ENCODE measurements around the gene ZNF580. TPM values are rescaled to one million over a fixed set of nuclear protein-coding genes. Genes with fewer than 3 reads are reported as not detected.

Gene ZNF580
- total RNA-seq, 8 experiments from 2014 or later: 7.9 to 25.0 (median 11.1) TPM

GRCh38 chr19:55681131-55682092 is 40.6 kb downstream of the ZNF580 start:
- WGBS, 10 experiments: 60 to 100% (median 92%) methylated on average over 1 to 6 of the region's 9 CpGs; no CpG with 5 or more reads in 2 of the 10 experiments
- in situ Hi-C loops (cut with MboI; ENCODE audit: low pct_unique_long_range_greater_than_20kb in 2 of 9, low sequenced_read_pairs in 9 of 9, unreplicated experiment in 9 of 9): no loop called here

GRCh38 chr19:55683449-55684261 is 42.9 kb downstream of the ZNF580 start:
- in situ Hi-C loops (cut with MboI; ENCODE audit: low pct_unique_long_range_greater_than_20kb in 2 of 9, low sequenced_read_pairs in 9 of 9, unreplicated experiment in 9 of 9): no loop called here
- Histone ChIP-seq H3K4me1 (replicated peaks in 1 of 2) (peaks cover 4 to 7% of the 10 kb centered on the region in 2 donors), H3K27ac (no peak overlapping the region), H3K4me3 (no peak overlapping the region)
- whole genome bisulfite sequencing, 10 experiments: 76 to 100% (median 97%) methylated on average over 4 to 15 of the region's 22 CpGs; no CpG with 5 or more reads in 1 of the 10 experiments
- ATAC-seq (replicated peaks in 6 of 8): no peak

More at GRCh38 chr19:55681131-55682092, 40.6 kb downstream of the ZNF580 start:
- Histone ChIP-seq H3K4me1 (replicated peaks in 1 of 2) (peaks cover 5 to 6% of the 10 kb centered on the region in 2 donors), H3K4me3 (no peak overlapping the region), H3K27ac (no peak overlapping the region)
- no peak for ATAC-seq (replicated peaks in 6 of 8)

- no peak for ATAC-seq (replicated peaks in 6 of 8)
- H3K27ac ChIP-seq: no peak overlapping the region
- H3K4me3 ChIP-seq: no peak overlapping the region
- 70 to 100% (median 94%) methylated on average over 1 to 30 of the region's 60 CpGs; no CpG with 5 or more reads in 5 of the 10 experiments for WGBS, 10 experiments
- H3K4me1 ChIP-seq (replicated peaks in 1 of 2): peaks cover 7 to 8% of the 10 kb centered on the region in 2 donors
- in situ Hi-C loops (cut with MboI; ENCODE audit: low pct_unique_long_range_greater_than_20kb in 2 of 9, low sequenced_read_pairs in 9 of 9, unreplicated experiment in 9 of 9): no loop called here
These were observed 44.3 kb downstream of the ZNF580 start for GRCh38 chr19:55684946-55685681.

DNA sequence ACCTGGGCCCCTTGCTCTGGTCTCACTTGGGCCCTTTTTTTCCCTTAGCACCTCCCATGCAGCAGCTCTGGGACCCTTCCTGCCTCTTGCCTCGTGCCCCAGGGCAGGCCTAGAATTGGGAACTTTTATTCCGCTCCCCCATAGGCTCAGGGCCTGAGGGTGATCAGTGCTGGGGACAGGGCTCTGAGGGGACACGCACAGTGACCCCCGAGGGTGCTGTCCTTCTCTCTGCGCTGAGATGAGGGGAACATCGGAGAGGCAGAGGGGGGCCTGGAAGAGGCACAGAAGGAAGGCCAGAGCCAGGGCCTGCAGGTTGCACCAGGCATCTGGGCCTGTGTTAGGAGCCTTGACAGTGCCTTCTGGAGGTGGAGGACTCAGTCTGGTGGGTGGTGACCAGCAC is 45.0 kb downstream of the ZNF580 start:
- 80 to 100% (median 100%) methylated on average over 1 to 2 of the region's 6 CpGs; no CpG with 5 or more reads in 6 of the 10 experiments for WGBS, 10 experiments
- Histone ChIP-seq H3K27ac (no peak overlapping the region), H3K4me1 (replicated peaks in 1 of 2) (peaks cover 7 to 8% of the 10 kb centered on the region in 2 donors), H3K4me3 (no peak overlapping the region)
- no peak for ATAC-seq (replicated peaks in 6 of 8)
- in situ Hi-C loops (cut with MboI; ENCODE audit: low pct_unique_long_range_greater_than_20kb in 2 of 9, low sequenced_read_pairs in 9 of 9, unreplicated experiment in 9 of 9): no loop called here

GRCh38 chr19:55686311-55687050 is 45.7 kb downstream of the ZNF580 start:
- 80 to 100% (median 97%) methylated on average over 2 to 8 of the region's 29 CpGs; no CpG with 5 or more reads in 3 of the 10 experiments for WGBS, 10 experiments
- in situ Hi-C loops (cut with MboI; ENCODE audit: low pct_unique_long_range_greater_than_20kb in 2 of 9, low sequenced_read_pairs in 9 of 9, unreplicated experiment in 9 of 9): no loop called here
- Histone ChIP-seq H3K4me1 (replicated peaks in 1 of 2) (peaks cover 7 to 8% of the 10 kb centered on the region in 2 donors), H3K27ac (no peak overlapping the region), H3K4me3 (no peak overlapping the region)
- no peak for ATAC-seq (replicated peaks in 6 of 8)

DNA sequence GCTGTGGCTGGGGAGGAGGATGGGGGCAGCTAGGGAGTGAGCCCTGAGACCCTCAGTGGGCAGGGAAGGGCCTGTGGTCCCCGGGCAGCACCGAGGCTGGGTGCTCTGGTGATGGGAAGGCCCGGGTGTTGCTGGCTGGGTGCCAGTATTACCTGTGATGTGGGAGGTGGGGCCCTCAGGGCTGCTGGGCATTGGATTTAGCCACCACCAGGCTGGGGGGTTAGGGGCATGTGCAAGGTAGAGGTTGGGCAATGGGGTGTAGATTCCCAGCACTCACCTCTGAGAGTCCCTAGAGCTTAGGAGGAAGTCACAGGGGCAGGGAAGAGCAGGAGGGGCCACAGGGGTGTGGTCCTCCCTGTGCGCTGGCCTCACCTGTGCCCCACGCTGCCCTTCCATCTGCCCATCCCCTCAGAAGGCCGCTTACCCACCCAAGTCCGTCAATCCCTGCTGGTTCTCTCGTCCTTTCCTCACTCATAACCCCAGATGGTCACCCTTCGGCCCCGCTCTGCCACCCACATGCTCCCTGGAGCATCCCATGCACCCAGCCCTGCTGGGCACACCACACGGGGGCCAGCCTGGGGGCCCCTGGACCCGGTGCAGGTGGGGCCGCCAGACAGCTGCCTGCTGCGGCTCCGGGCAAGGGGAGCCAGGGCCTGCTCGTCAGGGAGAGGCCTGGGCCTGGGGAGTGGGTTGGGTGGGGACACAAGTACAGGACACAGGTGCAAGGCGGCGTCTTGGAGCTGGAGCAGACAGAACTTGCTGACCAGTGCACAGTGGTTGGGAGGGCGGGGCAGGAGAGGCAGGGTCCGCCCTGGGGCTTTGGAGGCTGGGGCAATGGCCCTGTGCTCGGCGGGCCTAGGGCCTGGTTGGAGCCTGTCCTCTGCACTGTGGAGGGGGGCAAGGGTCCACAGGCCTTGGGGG is 46.7 kb downstream of the ZNF580 start:
- Histone ChIP-seq H3K27ac (peak overlapping the region in 1 of 2 donors; percentile 53), H3K4me3 (no peak overlapping the region), H3K4me1 (replicated peaks in 1 of 2) (peaks cover 7 to 8% of the 10 kb centered on the region in 2 donors)
- no peak for ATAC-seq (replicated peaks in 6 of 8)
- WGBS, 10 experiments: 87 to 92% methylated on average over 2 to 3 of the region's 22 CpGs; no CpG with 5 or more reads in 8 of the 10 experiments
- in situ Hi-C loops (cut with MboI; ENCODE audit: low pct_unique_long_range_greater_than_20kb in 2 of 9, low sequenced_read_pairs in 9 of 9, unreplicated experiment in 9 of 9): no loop called here

- peak overlapping the region; percentile 51 to 70 for H3K27ac ChIP-seq
- no CpG with 5 or more reads among the region's 27 CpGs for WGBS, 10 experiments
- in situ Hi-C loops (cut with MboI; ENCODE audit: low pct_unique_long_range_greater_than_20kb in 2 of 9, low sequenced_read_pairs in 9 of 9, unreplicated experiment in 9 of 9): no loop called here
- no peak overlapping the region for H3K4me3 ChIP-seq
- H3K4me1 ChIP-seq (replicated peaks in 1 of 2): peaks cover 7 to 8% of the 10 kb centered on the region in 2 donors
- ATAC-seq (replicated peaks in 6 of 8): peak; percentile 77 to 95 (median 91)
These were observed 47.8 kb downstream of the ZNF580 start for GRCh38 chr19:55688422-55689218.

DNA sequence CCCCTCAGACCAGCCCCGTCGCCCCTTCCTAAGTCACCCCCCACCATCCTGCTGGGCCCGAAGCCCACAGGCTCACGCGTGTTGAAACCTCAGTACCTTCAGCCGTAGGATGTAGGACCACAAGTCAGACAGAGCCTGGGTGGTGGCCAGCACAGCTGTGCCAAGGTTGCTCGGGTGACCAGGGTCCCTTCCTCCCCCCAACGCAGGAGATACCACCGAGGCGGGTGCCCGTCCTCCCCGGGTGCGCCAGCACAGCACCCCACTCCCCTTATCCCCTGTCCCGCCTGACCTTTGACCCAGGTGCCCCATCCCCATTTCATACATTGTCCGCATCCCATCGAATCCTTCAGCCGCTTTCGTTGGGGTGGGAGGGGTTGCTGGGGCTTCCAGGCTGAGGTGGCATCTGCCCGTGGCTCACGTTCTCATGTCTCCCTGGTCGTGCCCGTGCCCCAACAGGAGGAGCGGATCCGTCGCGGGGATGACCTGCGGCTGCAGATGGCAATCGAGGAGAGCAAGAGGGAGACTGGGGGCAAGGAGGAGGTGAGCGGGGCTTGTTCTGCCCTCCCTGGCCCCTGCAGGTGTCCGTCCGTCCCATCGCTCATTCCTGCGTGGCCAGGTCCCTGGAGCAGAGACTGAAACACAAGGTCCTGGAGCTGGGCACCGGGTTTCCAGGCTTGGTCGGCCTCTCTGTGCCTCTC is 48.8 kb downstream of the ZNF580 start:
- Histone ChIP-seq H3K4me1 (replicated peaks in 1 of 2) (peaks cover 7 to 8% of the 10 kb centered on the region in 2 donors), H3K4me3 (no peak overlapping the region), H3K27ac (peak overlapping the region; percentile 51 to 70)
- 84 to 100% (median 100%) methylated on average over 1 to 11 of the region's 35 CpGs; no CpG with 5 or more reads in 5 of the 10 experiments for WGBS, 10 experiments
- ATAC-seq (replicated peaks in 6 of 8): no peak
- in situ Hi-C loops (cut with MboI; ENCODE audit: low pct_unique_long_range_greater_than_20kb in 2 of 9, low sequenced_read_pairs in 9 of 9, unreplicated experiment in 9 of 9): no loop called here

GRCh38 chr19:55690109-55690768 is 49.4 kb downstream of the ZNF580 start:
- in situ Hi-C loops (cut with MboI; ENCODE audit: low pct_unique_long_range_greater_than_20kb in 2 of 9, low sequenced_read_pairs in 9 of 9, unreplicated experiment in 9 of 9): no loop called here
- H3K4me1 ChIP-seq (replicated peaks in 1 of 2): peaks cover 7 to 8% of the 10 kb centered on the region in 2 donors
- WGBS, 10 experiments: 85 to 94% (median 93%) methylated on average over 4 to 14 of the region's 25 CpGs; no CpG with 5 or more reads in 7 of the 10 experiments
- no peak for ATAC-seq (replicated peaks in 6 of 8)
- no peak overlapping the region for H3K4me3 ChIP-seq
- H3K27ac ChIP-seq: no peak overlapping the region

Data from motor neuron (in vitro differentiated cells).